Tibial nerve (tissue), 3 donors: ENCODE data around the gene RAB5A.

Experiments used
- POLR2A ChIP-seq, 2 donors: fragments of 450-650 bp; IDR thresholded peaks; one replicate each; pipeline ENCODE4 v1.6.1; 2017; ENCODE audit warnings: antibody characterized with exemption in 2 of 2, mild to moderate bottlenecking in 2 of 2, moderate library complexity in 2 of 2
- TF ChIP-seq, protein P1 (sequence below), 5 experiments: fragments of 200-600 bp in 3 of 5; fragments of 450-650 bp in 2 of 5; sonication (generic) in 3 of 5; IDR thresholded peaks; one replicate each; pipeline ENCODE4 v1.5.1; 2016 to 2019; ENCODE audit warnings: antibody characterized with exemption in 5 of 5, mild to moderate bottlenecking in 3 of 5, moderate library complexity in 2 of 5

DNA sequence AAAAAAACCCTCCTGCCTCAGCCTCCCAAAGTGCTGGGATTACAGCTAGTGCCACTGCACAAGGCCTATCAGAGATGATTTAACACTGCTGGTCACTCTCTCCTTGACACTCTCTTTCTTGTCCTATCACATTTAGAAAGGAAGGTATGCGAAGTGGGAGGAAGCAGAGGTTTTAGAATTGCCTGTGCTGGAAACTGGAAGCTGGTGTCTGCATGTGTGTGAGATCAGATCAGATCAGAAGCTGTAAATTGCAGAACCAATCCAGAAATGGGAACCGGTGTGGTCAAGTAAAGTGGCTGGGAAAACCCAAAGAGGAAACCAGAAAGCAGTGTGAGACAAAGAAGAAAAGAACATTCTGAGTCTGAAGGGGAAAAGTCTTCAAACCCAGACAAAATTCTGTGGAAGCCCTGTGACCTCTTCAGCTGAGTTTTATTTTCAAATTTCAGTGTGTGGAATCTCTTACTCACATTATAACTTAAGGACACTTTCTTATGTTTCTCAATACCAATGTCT is 15.7 kb upstream of the RAB5A start:
- TF ChIP-seq, protein P1, sequence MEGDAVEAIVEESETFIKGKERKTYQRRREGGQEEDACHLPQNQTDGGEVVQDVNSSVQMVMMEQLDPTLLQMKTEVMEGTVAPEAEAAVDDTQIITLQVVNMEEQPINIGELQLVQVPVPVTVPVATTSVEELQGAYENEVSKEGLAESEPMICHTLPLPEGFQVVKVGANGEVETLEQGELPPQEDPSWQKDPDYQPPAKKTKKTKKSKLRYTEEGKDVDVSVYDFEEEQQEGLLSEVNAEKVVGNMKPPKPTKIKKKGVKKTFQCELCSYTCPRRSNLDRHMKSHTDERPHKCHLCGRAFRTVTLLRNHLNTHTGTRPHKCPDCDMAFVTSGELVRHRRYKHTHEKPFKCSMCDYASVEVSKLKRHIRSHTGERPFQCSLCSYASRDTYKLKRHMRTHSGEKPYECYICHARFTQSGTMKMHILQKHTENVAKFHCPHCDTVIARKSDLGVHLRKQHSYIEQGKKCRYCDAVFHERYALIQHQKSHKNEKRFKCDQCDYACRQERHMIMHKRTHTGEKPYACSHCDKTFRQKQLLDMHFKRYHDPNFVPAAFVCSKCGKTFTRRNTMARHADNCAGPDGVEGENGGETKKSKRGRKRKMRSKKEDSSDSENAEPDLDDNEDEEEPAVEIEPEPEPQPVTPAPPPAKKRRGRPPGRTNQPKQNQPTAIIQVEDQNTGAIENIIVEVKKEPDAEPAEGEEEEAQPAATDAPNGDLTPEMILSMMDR (IDR thresholded peaks at IDR 0.05), result no peak
- no peak for TF ChIP-seq POLR2A (IDR thresholded peaks at IDR 0.05)
